Glutamatergic neuron (in vitro differentiated cells): Measurements from ENCODE around the gene DDX31. TPM values are rescaled to one million over a fixed set of nuclear protein-coding genes. Genes with fewer than 3 reads are reported as not detected.

Source experiments
- DNase-seq: peaks from one replicate; pipeline ENCODE4 v3.0.0; 2022
- H3K27ac Mint-ChIP-seq: one replicate; pipeline ENCODE4 v1.8.0; 2020; ENCODE audit warnings: mild to moderate bottlenecking, mixed read lengths, inconsistent platforms; ENCODE audit not compliant: unreplicated experiment
- H3K27me3 Mint-ChIP-seq: one replicate; pipeline ENCODE4 v1.8.0; 2020; ENCODE audit warnings: mild to moderate bottlenecking, moderate library complexity, mixed read lengths, inconsistent platforms; ENCODE audit not compliant: unreplicated experiment
- H3K36me3 Mint-ChIP-seq: one replicate; pipeline ENCODE4 v1.8.0; 2020; ENCODE audit warnings: mild to moderate bottlenecking, mixed read lengths, inconsistent platforms; ENCODE audit not compliant: unreplicated experiment
- H3K4me1 Mint-ChIP-seq: one replicate; pipeline ENCODE4 v1.8.0; 2020; ENCODE audit warnings: mild to moderate bottlenecking, low read depth, mixed read lengths, inconsistent platforms; ENCODE audit not compliant: unreplicated experiment
- H3K4me3 Mint-ChIP-seq: one replicate; pipeline ENCODE4 v1.8.0; 2020; ENCODE audit warnings: mild to moderate bottlenecking, mixed read lengths, inconsistent platforms; ENCODE audit not compliant: unreplicated experiment
- H3K9me3 Mint-ChIP-seq: one replicate; pipeline ENCODE4 v1.8.0; 2020; ENCODE audit warnings: mild to moderate bottlenecking, moderate library complexity, mixed read lengths, inconsistent platforms; ENCODE audit not compliant: unreplicated experiment
- CTCF ChIP-seq: fragments of 200-600 bp; sonication (generic); IDR thresholded peaks from one replicate; pipeline ENCODE4 v1.5.0; 2021; ENCODE audit not compliant: partially characterized antibody, unreplicated experiment
- total RNA-seq: library from RNA; stranded (reverse); fragmentation: NEBNext Ultra II Directional; extraction: Animal tissue kit (Norgen Biotek cat#: 25700); gene quantifications from one replicate; pipeline ENCODE4 v1.2.1, GENCODE V29; 2021; ENCODE audit not compliant: unreplicated experiment

DDX31 gene
- total RNA-seq, 1 donor from 2014 or later = 8.7 TPM

- Mint-ChIP-seq H3K9me3 (peaks cover 2% of the 10 kb centered on the region), H3K27ac (no peak overlapping the region), H3K4me1 (peaks cover 19% of the 10 kb centered on the region), H3K4me3 (no peak overlapping the region), H3K36me3 (no peaks in the 10 kb centered on the region), H3K27me3 (peaks cover 1% of the 10 kb centered on the region)
- no peak for DNase-seq
- TF ChIP-seq CTCF = no peak
Measured at GRCh38 chr9:132631280-132631679, 38.5 kb downstream of the DDX31 start.

GRCh38 chr9:132630811-132631210, 39.0 kb downstream of the DDX31 start:
- no peak for DNase-seq
- H3K4me1 Mint-ChIP-seq = peaks cover 20% of the 10 kb centered on the region
- H3K36me3 Mint-ChIP-seq = no peaks in the 10 kb centered on the region
- no peak for TF ChIP-seq CTCF
- no peak overlapping the region for H3K4me3 Mint-ChIP-seq
- no peak overlapping the region for H3K27ac Mint-ChIP-seq
- H3K27me3 Mint-ChIP-seq = peaks cover 1% of the 10 kb centered on the region
- peaks cover 2% of the 10 kb centered on the region for H3K9me3 Mint-ChIP-seq

- peaks cover 2% of the 10 kb centered on the region for H3K9me3 Mint-ChIP-seq
- peaks cover 1% of the 10 kb centered on the region for H3K27me3 Mint-ChIP-seq
- H3K4me3 Mint-ChIP-seq = no peak overlapping the region
- no peaks in the 10 kb centered on the region for H3K36me3 Mint-ChIP-seq
- DNase-seq = no peak
- no peak for TF ChIP-seq CTCF
- H3K27ac Mint-ChIP-seq = no peak overlapping the region
- H3K4me1 Mint-ChIP-seq = peaks cover 20% of the 10 kb centered on the region
Measured at GRCh38 chr9:132630116-132630515, 39.7 kb downstream of the DDX31 start.

- H3K27ac Mint-ChIP-seq = no peak overlapping the region
- no peaks in the 10 kb centered on the region for H3K36me3 Mint-ChIP-seq
Measured at GRCh38 chr9:132628746-132629145, 41.0 kb downstream of the DDX31 start.

GRCh38 chr9:132627594-132627993, 42.2 kb downstream of the DDX31 start:
- Mint-ChIP-seq H3K27me3 (no peaks in the 10 kb centered on the region), H3K4me3 (no peak overlapping the region), H3K4me1 (peaks cover 24% of the 10 kb centered on the region), H3K9me3 (peaks cover 2% of the 10 kb centered on the region), H3K27ac (no peak overlapping the region), H3K36me3 (no peaks in the 10 kb centered on the region)
- no peak for DNase-seq
- no peak for TF ChIP-seq CTCF

More at GRCh38 chr9:132628746-132629145, 41.0 kb downstream of the DDX31 start:
- no peaks in the 10 kb centered on the region for H3K27me3 Mint-ChIP-seq
- no peak for DNase-seq
- peaks cover 2% of the 10 kb centered on the region for H3K9me3 Mint-ChIP-seq
- H3K4me3 Mint-ChIP-seq = no peak overlapping the region
- TF ChIP-seq CTCF = no peak
- H3K4me1 Mint-ChIP-seq = peaks cover 22% of the 10 kb centered on the region
